Heart left ventricle (tissue), 16 donors: Measurements from ENCODE around the gene CLSTN2. TPM values are rescaled to one million over a fixed set of nuclear protein-coding genes. Genes with fewer than 3 reads are reported as not detected.

ENCODE experiments used
- ATAC-seq, 4 donors: fragments of 200-7000 bp; cut with Tn5 transposase; one replicate each; pipeline ENCODE4 v1.9.1; 2020 to 2022; ENCODE audit warnings: moderate library complexity in 4 of 4, mild to moderate bottlenecking in 3 of 4, moderate number of reproducible peaks in 1 of 4
- DNase-seq, 5 donors: peaks; one replicate each; pipeline ENCODE4 v3.0.0-alpha.2; 2020
- H3K27ac ChIP-seq, 12 donors: fragments of 200-600 bp; sonication (generic) in 4 of 12; one replicate each; pipeline versions ENCODE4 v1.5.0 to v1.8.0; 2016 to 2022; ENCODE audit warnings: mild to moderate bottlenecking in 2 of 12
- H3K27me3 ChIP-seq, 9 donors: fragments of 200-600 bp; sonication (generic) in 2 of 9; one replicate each; pipeline versions ENCODE4 v1.5.1 to v1.8.0; 2016 to 2022; ENCODE audit warnings: mild to moderate bottlenecking in 3 of 9
- H3K36me3 ChIP-seq, 9 donors: fragments of 200-600 bp; sonication (generic) in 2 of 9; one replicate each; pipeline versions ENCODE4 v1.5.0 to v1.8.0; 2018 to 2022; ENCODE audit warnings: mild to moderate bottlenecking in 2 of 9
- H3K4me1 ChIP-seq, 12 donors: fragments of 200-600 bp; sonication (generic) in 4 of 12; one replicate each; pipeline versions ENCODE4 v1.5.0 to v1.8.0; 2016 to 2022; ENCODE audit warnings: mild to moderate bottlenecking in 3 of 12
- H3K4me3 ChIP-seq, 12 donors: fragments of 200-600 bp; sonication (generic) in 4 of 12; one replicate each; pipeline versions ENCODE4 v1.5.0 to v1.8.0; 2017 to 2022; ENCODE audit warnings: mild to moderate bottlenecking in 9 of 12, moderate library complexity in 4 of 12
- H3K9me3 ChIP-seq, 12 donors: fragments of 200-600 bp; sonication (generic) in 4 of 12; one replicate each; pipeline versions ENCODE4 v1.5.0 to v1.8.0; 2016 to 2022; ENCODE audit warnings: mild to moderate bottlenecking in 1 of 12
- POLR2A ChIP-seq, 2 donors: fragments of 450-650 bp; IDR thresholded peaks; one replicate each; pipeline ENCODE4 v1.6.1; 2017; ENCODE audit warnings: antibody characterized with exemption in 2 of 2, mild to moderate bottlenecking in 2 of 2, moderate library complexity in 2 of 2
- WGBS, 4 donors: extraction: QIAGEN DNeasy Blood & Tissue Kit in 2 of 4; methylation state at CpG; one replicate each; pipeline versions ENCODE4 v1.1.5 to v1.1.7; 2013 to 2018; 5-methylcytosine and 5-hydroxymethylcytosine counted together
- intact Hi-C, 10 donors: fragments of 100-400 bp; cut with DNase I; formaldehyde crosslinking; loops; one replicate each; pipeline versions ENCODE4 v1.11.1 to v1.14.2; 2022
- polyA plus RNA-seq, 2 donors: library from polyadenylated mRNA; stranded (reverse); fragments of 200-250 nt; gene quantifications; one replicate each; pipeline ENCODE4 v1.2.3, GENCODE V29; 2013
- total RNA-seq, 9 donors: library from RNA; depleted of rRNA in 2 of 9; stranded (reverse); fragments of >200 nt in 2 of 9; fragmentation: NEBNext Ultra II Directional in 3 of 9; extraction: Animal tissue kit (Norgen Biotek cat#: 25700) in 3 of 9; gene quantifications; one replicate each; pipeline versions ENCODE4 v1.1.0 to v1.2.4, GENCODE V29; 2016 to 2023
- TF ChIP-seq, protein P1 (sequence below), 12 donors: fragments of 200-600 bp; sonication (generic) in 4 of 12; IDR thresholded peaks; one replicate each; pipeline versions ENCODE4 v1.5.0 to v1.8.0; 2018 to 2022; ENCODE audit warnings: antibody characterized with exemption in 12 of 12, mild to moderate bottlenecking in 5 of 12
- donor health status: ischemic (EF 13 %, LVEDD 7.1; RV severe dilation, severe dysfunction).
- donor health status: healthy with polysubstance abuse.
- donor health status: DM: no; HTN: yes; CAD: no.
- donor health status: DM: no; HTN: no; CAD: no.
- donor health status: ischemic (EF 25% LVEDD 6.9; RV normal size, moderate dysfunction).
- donor health status: ischemic (EF 25% LVEDD 5.7; RV mildly dilated, moderate dysfunction).
- donor health status: healthy.
- donor health status: DM: yes; HTN: yes; CAD: no.
- donor health status: ischemic (EF 35%, LVEDD 5.7; RV mildly dilated, moderate dysfunction).
- donor health status: nonischemic (EF 11% LVEDD 7.7; RV severe dilation, severe dysfunction).
- donor health status: DM: yes; HTN: yes; CAD: no.
- donor health status: PGD.
- donor health status: ischemic (EF 29% LVEDD 5.4; RV normal size, mild dysfunction).
- donor health status: nonischemic (EF 23%, LVEDD 6.1; RV moderate dilation, normal function).

Gene CLSTN2
- total and polyA plus RNA-seq, 11 donors: 0.69 to 7.6 (median 3.9) TPM

DNA sequence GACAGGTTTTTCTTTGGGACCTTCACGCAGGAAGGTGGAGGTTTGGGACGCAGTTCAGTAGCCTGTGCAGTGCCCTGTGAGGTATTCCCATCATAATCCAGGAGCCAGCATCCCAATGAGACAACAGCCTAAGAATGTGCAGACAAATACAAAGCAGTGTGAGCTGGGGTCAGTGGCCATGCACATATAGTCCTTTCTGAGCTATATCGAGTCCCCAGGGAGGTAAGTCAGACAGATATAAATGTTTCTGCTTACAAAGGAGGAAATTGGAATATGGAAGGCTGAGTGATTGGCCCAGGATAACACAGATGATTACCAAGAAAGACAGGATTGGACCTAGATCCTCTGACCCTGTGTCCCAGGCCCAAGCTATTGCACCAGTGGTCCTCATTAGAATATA, 526.3 kb downstream of the CLSTN2 start:
- no peaks in the 10 kb centered on the region for H3K9me3 ChIP-seq
- no peak for TF ChIP-seq POLR2A (IDR thresholded peaks at IDR 0.05)
- TF ChIP-seq, protein P1, sequence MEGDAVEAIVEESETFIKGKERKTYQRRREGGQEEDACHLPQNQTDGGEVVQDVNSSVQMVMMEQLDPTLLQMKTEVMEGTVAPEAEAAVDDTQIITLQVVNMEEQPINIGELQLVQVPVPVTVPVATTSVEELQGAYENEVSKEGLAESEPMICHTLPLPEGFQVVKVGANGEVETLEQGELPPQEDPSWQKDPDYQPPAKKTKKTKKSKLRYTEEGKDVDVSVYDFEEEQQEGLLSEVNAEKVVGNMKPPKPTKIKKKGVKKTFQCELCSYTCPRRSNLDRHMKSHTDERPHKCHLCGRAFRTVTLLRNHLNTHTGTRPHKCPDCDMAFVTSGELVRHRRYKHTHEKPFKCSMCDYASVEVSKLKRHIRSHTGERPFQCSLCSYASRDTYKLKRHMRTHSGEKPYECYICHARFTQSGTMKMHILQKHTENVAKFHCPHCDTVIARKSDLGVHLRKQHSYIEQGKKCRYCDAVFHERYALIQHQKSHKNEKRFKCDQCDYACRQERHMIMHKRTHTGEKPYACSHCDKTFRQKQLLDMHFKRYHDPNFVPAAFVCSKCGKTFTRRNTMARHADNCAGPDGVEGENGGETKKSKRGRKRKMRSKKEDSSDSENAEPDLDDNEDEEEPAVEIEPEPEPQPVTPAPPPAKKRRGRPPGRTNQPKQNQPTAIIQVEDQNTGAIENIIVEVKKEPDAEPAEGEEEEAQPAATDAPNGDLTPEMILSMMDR (IDR thresholded peaks at IDR 0.05): no peak
- H3K27ac ChIP-seq: no peak overlapping the region
- H3K4me3 ChIP-seq: no peak overlapping the region
- ATAC-seq (no peak), DNase-seq (no peak)
- 85 to 94% (median 93%) methylated on average over 3 of the region's 3 CpGs for WGBS, 4 donors
- intact Hi-C loops: no loop called here
- H3K4me1 ChIP-seq: peaks cover 0 to 5% (median 0%) of the 10 kb centered on the region in 12 donors
- no peaks in the 10 kb centered on the region for H3K36me3 ChIP-seq
- H3K27me3 ChIP-seq: no peaks in the 10 kb centered on the region

DNA sequence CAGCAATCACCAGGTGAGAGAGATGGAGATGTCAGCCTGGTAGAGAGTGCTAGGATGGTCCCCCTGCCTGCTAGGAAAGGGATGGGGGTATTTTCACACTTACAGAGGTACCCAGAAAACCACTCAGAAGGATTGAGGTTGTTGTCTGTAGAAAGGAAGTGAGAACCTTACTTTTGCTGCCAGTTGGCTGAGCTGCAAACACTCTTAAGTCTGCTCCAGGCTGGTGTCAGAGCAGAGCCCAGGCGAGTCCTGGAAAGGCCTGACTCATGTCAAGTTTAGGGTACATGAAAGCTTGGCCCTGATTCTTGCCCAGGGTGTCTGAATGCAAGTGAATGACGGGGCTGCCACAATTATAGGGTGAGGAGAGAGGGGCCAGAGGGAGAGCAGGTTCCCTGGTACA, 528.4 kb downstream of the CLSTN2 start:
- TF ChIP-seq POLR2A (IDR thresholded peaks at IDR 0.05): no peak
- TF ChIP-seq, protein P1 (IDR thresholded peaks at IDR 0.05): no peak
- H3K4me1 ChIP-seq: peaks cover 0 to 17% (median 0%) of the 10 kb centered on the region in 12 donors
- intact Hi-C loops: no loop called here
- H3K27me3 ChIP-seq: no peaks in the 10 kb centered on the region
- H3K4me3 ChIP-seq: no peak overlapping the region
- H3K36me3 ChIP-seq: no peaks in the 10 kb centered on the region
- no peak overlapping the region for H3K27ac ChIP-seq
- DNase-seq (peak in 2 of 5 donors; percentile 42 to 57), ATAC-seq (peak in 3 of 4 donors; percentile 58 to 84 (median 79))
- H3K9me3 ChIP-seq: no peaks in the 10 kb centered on the region
- WGBS, 4 donors: 38 to 53% (median 44%) methylated on average over 2 of the region's 2 CpGs

DNA sequence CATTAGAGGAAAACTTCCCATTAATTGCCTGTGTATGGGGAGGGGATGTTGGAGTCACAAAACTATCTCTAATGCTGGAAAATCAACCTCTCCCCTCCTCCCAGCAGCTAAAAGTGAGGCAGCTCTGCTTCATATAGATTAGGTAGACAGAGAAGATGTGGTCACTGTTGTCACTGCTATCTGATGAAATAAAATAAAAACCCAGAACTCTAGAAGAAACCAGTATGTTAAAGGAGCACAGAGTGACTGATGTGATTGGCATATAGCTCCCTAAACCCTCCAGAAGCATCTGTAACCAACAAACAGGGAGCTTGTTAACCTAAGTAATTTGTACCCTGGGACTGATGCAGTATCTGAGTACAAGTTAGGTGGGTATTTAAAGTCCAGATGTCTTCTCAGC, 531.0 kb downstream of the CLSTN2 start:
- Histone ChIP-seq H3K4me3 (no peak overlapping the region), H3K27ac (no peak overlapping the region), H3K36me3 (no peaks in the 10 kb centered on the region), H3K4me1 (peaks cover 0 to 17% (median 0%) of the 10 kb centered on the region in 12 donors), H3K27me3 (no peaks in the 10 kb centered on the region), H3K9me3 (no peaks in the 10 kb centered on the region)
- TF ChIP-seq POLR2A (IDR thresholded peaks at IDR 0.05): no peak
- TF ChIP-seq, protein P1 (IDR thresholded peaks at IDR 0.05): no peak
- intact Hi-C loops: no loop called here
- ATAC-seq: no peak
- no peak for DNase-seq

DNA sequence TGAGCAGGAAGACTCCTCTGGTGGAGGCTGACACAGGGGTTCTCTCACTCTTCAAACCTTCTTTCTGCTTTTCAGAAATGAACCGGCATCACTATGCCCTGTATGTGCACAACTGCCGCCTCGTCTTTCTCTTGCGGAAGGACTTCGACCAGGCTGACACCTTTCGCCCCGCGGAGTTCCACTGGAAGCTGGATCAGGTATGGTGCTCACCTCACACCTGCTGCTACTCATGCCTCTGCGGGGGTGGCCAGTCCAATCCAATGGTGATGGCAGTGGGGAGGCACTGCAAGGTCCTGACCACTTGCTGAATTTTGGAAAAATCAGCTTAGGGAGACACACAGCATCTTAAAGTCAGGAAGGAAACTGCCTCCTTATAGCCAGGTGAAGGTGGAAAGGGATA, 531.5 kb downstream of the CLSTN2 start:
- Histone ChIP-seq H3K36me3 (no peaks in the 10 kb centered on the region), H3K9me3 (no peaks in the 10 kb centered on the region), H3K27ac (no peak overlapping the region), H3K4me3 (no peak overlapping the region), H3K4me1 (peaks cover 0 to 17% (median 0%) of the 10 kb centered on the region in 12 donors), H3K27me3 (no peaks in the 10 kb centered on the region)
- intact Hi-C loops: no loop called here
- ATAC-seq (no peak), DNase-seq (no peak)
- TF ChIP-seq, protein P1 (IDR thresholded peaks at IDR 0.05): no peak
- TF ChIP-seq POLR2A (IDR thresholded peaks at IDR 0.05): no peak
- 95 to 98% (median 96%) methylated on average over 8 to 9 of the region's 9 CpGs for WGBS, 4 donors
